HEK293 (cell line): ENCODE measurements around the gene VRK1.

Source experiments
- CTCF ChIA-PET: fragments of 350-600 bp; formaldehyde crosslinking; extraction: SDS; loops from one replicate; lab custom pipeline; 2021; ENCODE audit warnings: antibody characterized with exemption; lab: Yijun Ruan, JAX
- POLR2A ChIA-PET: fragments of 300-600 bp; formaldehyde crosslinking; extraction: SDS; loops from one replicate; lab custom pipeline; 2020; ENCODE audit warnings: antibody characterized with exemption, inconsistent platforms; lab: Yijun Ruan, JAX
- H3K27ac ChIP-seq: fragments of 200-500 bp; sonication (Bioruptor generic); 2 replicates; pipeline ENCODE4 v1.5.1; 2014; ENCODE audit warnings: low read depth, low read length, control low read depth, inconsistent platforms; ENCODE audit errors: extremely low read depth
- H3K36me3 ChIP-seq, 2 experiments: fragments of 200-500 bp in 1 of 2; sonication (Bioruptor generic) in 1 of 2; 1 replicate in 1 of 2; 2 replicates in 1 of 2; pipeline ENCODE4 v1.5.1; 2014 to 2017; ENCODE audit warnings: inconsistent platforms in 2 of 2, low read length in 2 of 2; ENCODE audit not compliant: control insufficient read depth in 2 of 2, insufficient read depth in 1 of 2
- H3K4me1 ChIP-seq: fragments of 200-500 bp; sonication (Bioruptor generic); 2 replicates; pipeline ENCODE4 v1.5.1; 2014; ENCODE audit warnings: mild to moderate bottlenecking, low read length, inconsistent platforms; ENCODE audit not compliant: control insufficient read depth, insufficient read depth
- H3K4me3 ChIP-seq: 2 replicates; pipeline ENCODE4 v1.5.1; 2011; ENCODE audit warnings: low read depth, mild to moderate bottlenecking, control low read depth, low read length, moderate library complexity
- H3K9me3 ChIP-seq: fragments of 200-500 bp; sonication (Bioruptor generic); 2 replicates; pipeline ENCODE4 v1.5.1; 2014; ENCODE audit warnings: low read depth, low read length, inconsistent platforms; ENCODE audit not compliant: control insufficient read depth, insufficient read depth
- PRDM1 ChIP-seq: fragments of 450-650 bp; formaldehyde crosslinking; IDR thresholded peaks from 2 replicates; pipeline ENCODE4; 2016; ENCODE audit warnings: missing biosample characterization, missing genetic modification characterization
- YY1 ChIP-seq: fragments of 450-650 bp; formaldehyde crosslinking; IDR thresholded peaks from 2 replicates; pipeline ENCODE4 v1.5.1; 2018; ENCODE audit warnings: missing biosample characterization, missing genetic modification characterization
- ZBTB1 ChIP-seq: fragments of 450-650 bp; formaldehyde crosslinking; IDR thresholded peaks from 2 replicates; pipeline ENCODE4 v1.5.1; 2016; ENCODE audit warnings: missing biosample characterization, missing genetic modification characterization
- ZNF155 ChIP-seq: fragments of 450-650 bp; formaldehyde crosslinking; IDR thresholded peaks from 2 replicates; pipeline ENCODE4 v1.5.1; 2016; ENCODE audit warnings: missing biosample characterization, missing genetic modification characterization
- ZNF157 ChIP-seq: fragments of 450-650 bp; formaldehyde crosslinking; IDR thresholded peaks from 2 replicates; pipeline ENCODE4 v1.5.1; 2016; ENCODE audit warnings: missing biosample characterization, missing genetic modification characterization
- ZNF223 ChIP-seq: fragments of 450-650 bp; formaldehyde crosslinking; IDR thresholded peaks from 2 replicates; pipeline ENCODE4 v1.5.1; 2016; ENCODE audit warnings: missing biosample characterization, missing genetic modification characterization
- ZNF248 ChIP-seq: fragments of 450-650 bp; formaldehyde crosslinking; IDR thresholded peaks from 2 replicates; pipeline ENCODE4 v1.5.1; 2017; ENCODE audit warnings: missing biosample characterization, missing genetic modification characterization
- ZNF350 ChIP-seq: fragments of 450-650 bp; formaldehyde crosslinking; IDR thresholded peaks from 2 replicates; pipeline ENCODE4 v1.5.0; 2017; ENCODE audit warnings: missing biosample characterization, mild to moderate bottlenecking, missing genetic modification characterization
- ZNF354C ChIP-seq: fragments of 450-650 bp; formaldehyde crosslinking; IDR thresholded peaks from 2 replicates; pipeline ENCODE4 v1.5.1; 2016; ENCODE audit warnings: missing biosample characterization, missing genetic modification characterization, low read depth, borderline replicate concordance
- ZNF473 ChIP-seq: fragments of 450-650 bp; formaldehyde crosslinking; IDR thresholded peaks from 2 replicates; pipeline ENCODE4 v1.5.1; 2017; ENCODE audit warnings: missing biosample characterization, missing genetic modification characterization
- ZNF510 ChIP-seq: fragments of 450-650 bp; formaldehyde crosslinking; IDR thresholded peaks from 2 replicates; pipeline ENCODE4 v1.5.1; 2018; ENCODE audit warnings: mild to moderate bottlenecking, missing genetic modification characterization, missing biosample characterization; ENCODE audit not compliant: insufficient replicate concordance
- ZNF521 ChIP-seq: fragments of 450-650 bp; formaldehyde crosslinking; IDR thresholded peaks from 2 replicates; pipeline ENCODE4 v1.5.1; 2017; ENCODE audit warnings: missing biosample characterization, mild to moderate bottlenecking, missing genetic modification characterization
- ZNF544 ChIP-seq: fragments of 450-650 bp; formaldehyde crosslinking; IDR thresholded peaks from 2 replicates; pipeline ENCODE4 v1.5.0; 2017; ENCODE audit warnings: missing biosample characterization, missing genetic modification characterization
- ZNF76 ChIP-seq: fragments of 450-650 bp; formaldehyde crosslinking; IDR thresholded peaks from 2 replicates; pipeline ENCODE4; 2016; ENCODE audit warnings: low read depth, missing biosample characterization, missing genetic modification characterization, borderline replicate concordance
- ZNF776 ChIP-seq: fragments of 450-650 bp; formaldehyde crosslinking; IDR thresholded peaks from 2 replicates; pipeline ENCODE4 v1.5.0; 2017; ENCODE audit warnings: missing biosample characterization, missing genetic modification characterization, borderline replicate concordance
- ZNF785 ChIP-seq: fragments of 450-650 bp; formaldehyde crosslinking; IDR thresholded peaks from 2 replicates; pipeline ENCODE4 v1.5.1; 2016; ENCODE audit warnings: missing biosample characterization, missing genetic modification characterization
- ZNF792 ChIP-seq: fragments of 450-650 bp; formaldehyde crosslinking; IDR thresholded peaks from 2 replicates; pipeline ENCODE4 v1.5.1; 2016; ENCODE audit warnings: missing biosample characterization, missing genetic modification characterization
- ZSCAN16 ChIP-seq: fragments of 450-650 bp; formaldehyde crosslinking; IDR thresholded peaks from 2 replicates; pipeline ENCODE4 v1.5.1; 2016; ENCODE audit warnings: missing biosample characterization, missing genetic modification characterization
- TF ChIP-seq, protein P1 (sequence below): fragments of 450-650 bp; formaldehyde crosslinking; IDR thresholded peaks from 2 replicates; pipeline ENCODE4 v1.5.1; 2016; ENCODE audit warnings: missing biosample characterization, missing genetic modification characterization
- TF ChIP-seq, protein P2 (sequence below): fragments of 450-650 bp; formaldehyde crosslinking; IDR thresholded peaks from 2 replicates; pipeline ENCODE4 v1.5.1; 2016; ENCODE audit warnings: missing biosample characterization, missing genetic modification characterization
- TF ChIP-seq, protein P3 (sequence below): fragments of 450-650 bp; formaldehyde crosslinking; IDR thresholded peaks from 2 replicates; pipeline ENCODE4 v1.5.1; 2016; ENCODE audit warnings: missing biosample characterization, missing genetic modification characterization, low read depth

VRK1 gene

DNA sequence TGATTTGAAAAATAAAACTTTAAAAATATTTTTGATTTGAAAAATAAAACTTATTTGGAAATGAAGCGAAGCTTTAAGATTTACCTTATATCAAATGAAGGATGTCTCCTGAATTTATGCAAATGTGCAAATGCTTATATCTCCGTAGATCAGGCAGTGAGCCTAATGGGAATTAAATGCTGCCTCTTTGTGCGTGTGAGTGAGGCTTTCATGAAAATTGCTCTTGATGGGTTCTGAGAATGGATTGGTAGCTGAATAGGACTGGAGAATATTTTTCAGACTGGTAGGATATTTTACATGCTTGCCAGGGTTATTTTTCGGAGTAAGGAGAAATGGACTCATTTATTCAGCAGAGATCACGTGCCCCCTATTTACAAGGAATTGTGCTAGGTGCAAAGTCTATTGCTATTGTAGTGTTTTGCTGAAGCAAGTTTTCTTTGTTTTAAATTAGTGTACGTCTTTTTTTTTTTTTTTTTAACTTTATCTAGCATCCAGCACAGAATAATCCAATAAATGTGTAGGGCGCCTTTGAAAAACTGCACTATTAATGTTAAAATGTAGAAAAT lies 2.4 kb downstream of the VRK1 start:
- Histone ChIP-seq H3K36me3 (no peaks in the 10 kb centered on the region), H3K4me1 (peaks cover 17% of the 10 kb centered on the region; the same call in 1 of the 2 replicates), H3K27ac (no peak overlapping the region), H3K4me3 (no peak overlapping the region), H3K9me3 (no peaks in the 10 kb centered on the region)
- ChIA-PET POLR2A (no interaction called here), CTCF (no interaction called here)
- TF ChIP-seq ZNF473 (tag by site-specific recombination) = no peak
- TF ChIP-seq ZNF157 = no peak
- TF ChIP-seq ZNF354C = no peak
- no peak for TF ChIP-seq ZNF792 (tag by site-specific recombination)
- no peak for TF ChIP-seq ZBTB1 (tag by site-specific recombination)
- no peak for TF ChIP-seq ZNF785
- no peak for TF ChIP-seq ZNF248
- TF ChIP-seq, protein P1, sequence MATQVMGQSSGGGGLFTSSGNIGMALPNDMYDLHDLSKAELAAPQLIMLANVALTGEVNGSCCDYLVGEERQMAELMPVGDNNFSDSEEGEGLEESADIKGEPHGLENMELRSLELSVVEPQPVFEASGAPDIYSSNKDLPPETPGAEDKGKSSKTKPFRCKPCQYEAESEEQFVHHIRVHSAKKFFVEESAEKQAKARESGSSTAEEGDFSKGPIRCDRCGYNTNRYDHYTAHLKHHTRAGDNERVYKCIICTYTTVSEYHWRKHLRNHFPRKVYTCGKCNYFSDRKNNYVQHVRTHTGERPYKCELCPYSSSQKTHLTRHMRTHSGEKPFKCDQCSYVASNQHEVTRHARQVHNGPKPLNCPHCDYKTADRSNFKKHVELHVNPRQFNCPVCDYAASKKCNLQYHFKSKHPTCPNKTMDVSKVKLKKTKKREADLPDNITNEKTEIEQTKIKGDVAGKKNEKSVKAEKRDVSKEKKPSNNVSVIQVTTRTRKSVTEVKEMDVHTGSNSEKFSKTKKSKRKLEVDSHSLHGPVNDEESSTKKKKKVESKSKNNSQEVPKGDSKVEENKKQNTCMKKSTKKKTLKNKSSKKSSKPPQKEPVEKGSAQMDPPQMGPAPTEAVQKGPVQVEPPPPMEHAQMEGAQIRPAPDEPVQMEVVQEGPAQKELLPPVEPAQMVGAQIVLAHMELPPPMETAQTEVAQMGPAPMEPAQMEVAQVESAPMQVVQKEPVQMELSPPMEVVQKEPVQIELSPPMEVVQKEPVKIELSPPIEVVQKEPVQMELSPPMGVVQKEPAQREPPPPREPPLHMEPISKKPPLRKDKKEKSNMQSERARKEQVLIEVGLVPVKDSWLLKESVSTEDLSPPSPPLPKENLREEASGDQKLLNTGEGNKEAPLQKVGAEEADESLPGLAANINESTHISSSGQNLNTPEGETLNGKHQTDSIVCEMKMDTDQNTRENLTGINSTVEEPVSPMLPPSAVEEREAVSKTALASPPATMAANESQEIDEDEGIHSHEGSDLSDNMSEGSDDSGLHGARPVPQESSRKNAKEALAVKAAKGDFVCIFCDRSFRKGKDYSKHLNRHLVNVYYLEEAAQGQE = no peak
- TF ChIP-seq, protein P2, sequence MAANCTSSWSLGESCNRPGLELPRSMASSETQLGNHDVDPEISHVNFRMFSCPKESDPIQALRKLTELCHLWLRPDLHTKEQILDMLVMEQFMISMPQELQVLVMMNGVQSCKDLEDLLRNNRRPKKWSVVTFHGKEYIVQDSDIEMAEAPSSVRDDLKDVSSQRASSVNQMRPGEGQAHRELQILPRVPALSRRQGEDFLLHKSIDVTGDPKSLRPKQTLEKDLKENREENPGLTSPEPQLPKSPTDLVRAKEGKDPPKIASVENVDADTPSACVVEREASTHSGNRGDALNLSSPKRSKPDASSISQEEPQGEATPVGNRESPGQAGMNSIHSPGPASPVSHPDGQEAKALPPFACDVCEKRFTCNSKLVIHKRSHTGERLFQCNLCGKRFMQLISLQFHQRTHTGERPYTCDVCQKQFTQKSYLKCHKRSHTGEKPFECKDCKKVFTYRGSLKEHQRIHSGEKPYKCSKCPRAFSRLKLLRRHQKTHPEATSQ (tag by site-specific recombination) = no peak
- no peak for TF ChIP-seq PRDM1 (tag by site-specific recombination)
- TF ChIP-seq ZNF776 (tag by site-specific recombination) = no peak
- TF ChIP-seq ZNF76 = no peak

DNA sequence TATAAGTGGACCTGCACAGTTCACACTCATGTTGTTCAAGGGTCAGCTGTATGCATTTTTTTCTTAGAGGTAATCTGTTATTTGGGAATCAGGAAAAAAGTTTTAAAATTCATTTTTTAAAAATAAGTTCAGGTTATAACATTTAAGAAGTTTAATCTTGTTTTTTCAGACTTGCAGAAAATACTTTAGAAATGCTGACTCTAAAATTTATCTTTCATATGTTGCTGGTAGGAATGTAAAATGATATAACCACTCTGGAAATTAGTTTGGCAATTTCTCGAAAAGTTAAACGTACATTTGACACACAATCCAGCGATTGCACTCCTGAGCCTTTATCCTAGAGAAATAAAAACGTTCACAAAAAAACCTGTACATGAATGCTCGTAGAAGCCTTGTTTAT lies 4.7 kb downstream of the VRK1 start:
- no peaks in the 10 kb centered on the region for H3K36me3 ChIP-seq
- no peak for TF ChIP-seq ZNF544 (tag by site-specific recombination)
- TF ChIP-seq ZNF223 (tag by site-specific recombination) = no peak
- TF ChIP-seq ZNF350 (tag by site-specific recombination) = no peak
- no peak for TF ChIP-seq YY1 (tag by site-specific recombination)
- TF ChIP-seq ZNF155 (tag by site-specific recombination) = no peak
- no peak for TF ChIP-seq ZNF521 (tag by site-specific recombination)
- TF ChIP-seq, protein P3, sequence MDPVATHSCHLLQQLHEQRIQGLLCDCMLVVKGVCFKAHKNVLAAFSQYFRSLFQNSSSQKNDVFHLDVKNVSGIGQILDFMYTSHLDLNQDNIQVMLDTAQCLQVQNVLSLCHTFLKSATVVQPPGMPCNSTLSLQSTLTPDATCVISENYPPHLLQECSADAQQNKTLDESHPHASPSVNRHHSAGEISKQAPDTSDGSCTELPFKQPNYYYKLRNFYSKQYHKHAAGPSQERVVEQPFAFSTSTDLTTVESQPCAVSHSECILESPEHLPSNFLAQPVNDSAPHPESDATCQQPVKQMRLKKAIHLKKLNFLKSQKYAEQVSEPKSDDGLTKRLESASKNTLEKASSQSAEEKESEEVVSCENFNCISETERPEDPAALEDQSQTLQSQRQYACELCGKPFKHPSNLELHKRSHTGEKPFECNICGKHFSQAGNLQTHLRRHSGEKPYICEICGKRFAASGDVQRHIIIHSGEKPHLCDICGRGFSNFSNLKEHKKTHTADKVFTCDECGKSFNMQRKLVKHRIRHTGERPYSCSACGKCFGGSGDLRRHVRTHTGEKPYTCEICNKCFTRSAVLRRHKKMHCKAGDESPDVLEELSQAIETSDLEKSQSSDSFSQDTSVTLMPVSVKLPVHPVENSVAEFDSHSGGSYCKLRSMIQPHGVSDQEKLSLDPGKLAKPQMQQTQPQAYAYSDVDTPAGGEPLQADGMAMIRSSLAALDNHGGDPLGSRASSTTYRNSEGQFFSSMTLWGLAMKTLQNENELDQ (tag by site-specific recombination) = no peak
- TF ChIP-seq ZNF776 (tag by site-specific recombination) = no peak
- TF ChIP-seq ZSCAN16 (tag by site-specific recombination) = no peak
- TF ChIP-seq ZNF510 = no peak
- no peak for TF ChIP-seq ZNF354C
- ChIA-PET CTCF (interaction anchor here (0.8 kb wide), 1 partner anchor 50 kb away, joined by 3 read pairs; no protein-coding TSS in a partner anchor), POLR2A (no interaction called here)
- H3K9me3 ChIP-seq = no peaks in the 10 kb centered on the region
- H3K27ac ChIP-seq = no peak overlapping the region
- peaks cover 17% of the 10 kb centered on the region; the same call in 1 of the 2 replicates for H3K4me1 ChIP-seq
- H3K4me3 ChIP-seq = no peak overlapping the region
